K562 (cell line): ENCODE data around the gene CYTH4. TPM values are rescaled to one million over a fixed set of nuclear protein-coding genes. Genes with fewer than 3 reads are reported as not detected.

Experiments
- ATAC-seq: fragments of 200-7000 bp; cut with Tn5 transposase; 3 replicates; pipeline ENCODE4 v1.9.1; 2020; ENCODE audit warnings: moderate library complexity
- BruUV-seq: library from RNA; stranded (reverse); fragments of 400-500 nt; replicated peaks from 2 replicates; lab custom pipeline; 2021; lab: Mats Ljungman, UMichigan
- CTCF ChIA-PET: fragments of 300-600 bp; formaldehyde crosslinking; extraction: SDS; loops from one replicate; lab custom pipeline; 2021; ENCODE audit warnings: low intra/inter-chr PET ratio; lab: Yijun Ruan, JAX
- POLR2A ChIA-PET: fragments of 300-600, 350-650 bp; sonication (Branson Sonifier 250); formaldehyde crosslinking; extraction: SDS; loops from one replicate; lab custom pipeline; 2021; ENCODE audit warnings: antibody characterized with exemption, inconsistent platforms; lab: Yijun Ruan, JAX
- DNase-seq, 4 experiments: peaks; one replicate each; pipeline versions ENCODE4 v3.0.0 to v3.0.0-alpha.2; 2011 to 2018; ENCODE audit warnings: low spot score in 3 of 4, mixed read lengths in 3 of 4; ENCODE audit errors: extremely low read depth in 1 of 4
- FAIRE-seq: peaks from 2 replicates; lab custom pipeline; 2011; peaks lifted over from hg19 to GRCh38; lab: Jason Lieb, UNC
- H2AFZ ChIP-seq: 2 replicates; pipeline ENCODE4 v1.6.0; 2011; ENCODE audit warnings: low read depth, low read length, control low read depth, inconsistent platforms
- H3K27ac ChIP-seq: fragments of 200-600 bp; 3 replicates; pipeline ENCODE4 v1.8.0; 2011; ENCODE audit warnings: low read depth, mild to moderate bottlenecking, control low read depth, inconsistent platforms, low read length, moderate library complexity, mixed read lengths; ENCODE audit errors: extremely low read depth
- H3K27me3 ChIP-seq, 2 experiments: fragments of 300-600 bp in 1 of 2; 2 replicates in 1 of 2; 3 replicates in 1 of 2; pipeline versions ENCODE4 v1.6.0 to v1.8.0; 2011; ENCODE audit warnings: inconsistent platforms in 2 of 2, low read length in 2 of 2, mild to moderate bottlenecking in 1 of 2, mixed read lengths in 1 of 2, moderate library complexity in 1 of 2; ENCODE audit not compliant: control insufficient read depth in 2 of 2, insufficient read depth in 2 of 2
- H3K36me3 ChIP-seq: fragments of 300-600 bp; 3 replicates; pipeline ENCODE4 v1.8.0; 2011; ENCODE audit warnings: mild to moderate bottlenecking, low read length, inconsistent platforms; ENCODE audit not compliant: control insufficient read depth, insufficient read depth
- H3K4me1 ChIP-seq, 2 experiments: fragments of 200-600 bp in 1 of 2; replicated peaks in 1 of 2; 2 replicates in 1 of 2; 3 replicates in 1 of 2; pipeline versions ENCODE4 v1.5.1 to v1.8.0; 2011; ENCODE audit warnings: inconsistent platforms in 2 of 2, low read length in 2 of 2, mild to moderate bottlenecking in 1 of 2, mixed read lengths in 1 of 2, moderate library complexity in 1 of 2; ENCODE audit not compliant: control insufficient read depth in 2 of 2, insufficient read depth in 2 of 2
- H3K4me2 ChIP-seq: 2 replicates; pipeline ENCODE4 v1.6.1; 2011; ENCODE audit warnings: low read length, control low read depth, inconsistent platforms, mixed read lengths; ENCODE audit not compliant: insufficient read depth
- H3K4me3 ChIP-seq: fragments of 200-600 bp; sonication (generic), shearing (Covaris generic); 2 replicates; pipeline ENCODE4 v1.5.1; 2016; ENCODE audit warnings: control low read depth, inconsistent platforms
- H3K79me2 ChIP-seq: fragments of 200-600 bp; 3 replicates; pipeline ENCODE4 v1.8.0; 2011; ENCODE audit warnings: low read length, inconsistent platforms; ENCODE audit not compliant: control insufficient read depth, insufficient read depth
- H3K9ac ChIP-seq, 2 experiments: 2 replicates each; pipeline versions ENCODE4 v1.6.0 to v1.6.1; 2011; ENCODE audit warnings: low read depth in 2 of 2, low read length in 2 of 2, control low read depth in 1 of 2, inconsistent platforms in 1 of 2, mild to moderate bottlenecking in 1 of 2, mixed read lengths in 1 of 2; ENCODE audit not compliant: insufficient read depth in 1 of 2
- H3K9me1 ChIP-seq: one replicate; pipeline ENCODE4 v1.6.0; 2011; ENCODE audit warnings: inconsistent platforms, mild to moderate bottlenecking, low read length, moderate library complexity; ENCODE audit not compliant: control insufficient read depth, insufficient read depth
- H3K9me3 ChIP-seq: replicated peaks from 2 replicates; pipeline ENCODE4 v1.5.1; 2011; ENCODE audit warnings: low read depth, low read length, inconsistent platforms; ENCODE audit not compliant: control insufficient read depth, insufficient read depth
- H4K20me1 ChIP-seq: replicated peaks from 2 replicates; pipeline ENCODE4 v1.6.1; 2011; ENCODE audit warnings: low read length, inconsistent platforms, mixed read lengths; ENCODE audit not compliant: control insufficient read depth, insufficient read depth
- CC2D1A ChIP-seq: fragments of 450-650 bp; IDR thresholded peaks from 2 replicates; pipeline ENCODE4 v1.6.1; 2017; ENCODE audit warnings: mild to moderate bottlenecking
- DPF2 ChIP-seq: fragments of 450-650 bp; IDR thresholded peaks from 2 replicates; pipeline ENCODE4 v1.6.1; 2016
- ETV1 ChIP-seq: fragments of 450-650 bp; conservative IDR thresholded peaks from 2 replicates; pipeline ENCODE4 v1.6.1; 2016; ENCODE audit warnings: missing genetic modification characterization, control low read depth, low read depth, missing compliant biosample characterization
- GATAD2B ChIP-seq: fragments of 450-650 bp; IDR thresholded peaks from 2 replicates; pipeline ENCODE4 v1.6.1; 2017; ENCODE audit warnings: mild to moderate bottlenecking, borderline replicate concordance
- HNRNPLL ChIP-seq: fragments of 200-400 bp; formaldehyde crosslinking; IDR thresholded peaks from 2 replicates; pipeline ENCODE4 v1.6.1; 2017; ENCODE audit warnings: low read length, low read depth, mild to moderate bottlenecking; ENCODE audit not compliant: poor library complexity, severe bottlenecking
- KHSRP ChIP-seq: fragments of 450-650 bp; IDR thresholded peaks from 2 replicates; pipeline ENCODE4 v1.6.1; 2017
- PHB ChIP-seq: fragments of 250-450 bp; sonication (Bioruptor Pico); IDR thresholded peaks from 2 replicates; pipeline ENCODE4 v1.5.0; 2021
- RFX5 ChIP-seq: IDR thresholded peaks from 2 replicates; pipeline ENCODE4 v1.6.1; 2011; ENCODE audit warnings: low read depth, mild to moderate bottlenecking, improper control_type of control experiment, low read length
- SOX6 ChIP-seq: fragments of 450-650 bp; IDR thresholded peaks from 2 replicates; pipeline ENCODE4 v1.6.1; 2014; ENCODE audit warnings: mild to moderate bottlenecking
- ZNF253 ChIP-seq: fragments of 250-450 bp; sonication (Bioruptor Pico); conservative IDR thresholded peaks from 2 replicates; pipeline ENCODE4 v1.6.1; 2021; ENCODE audit warnings: mild to moderate bottlenecking
- WGBS: fragments of 100-300 bp; shearing (Covaris generic); methylation state at CpG from one replicate; pipeline ENCODE4 v1.1.6; 2016; ENCODE audit warnings: low coverage, mixed read lengths; ENCODE audit not compliant: insufficient coverage; ENCODE audit errors: missing lambda C conversion rate; 5-methylcytosine and 5-hydroxymethylcytosine counted together
- in situ Hi-C: fragments of 300-500 bp; cut with MboI; formaldehyde crosslinking; loops from 4 replicates; pipeline ENCODE4 v1.15.0; 2018; ENCODE audit warnings: inconsistent platforms, mixed read lengths
- intact Hi-C: fragments of 100-400 bp; cut with micrococcal nuclease; formaldehyde crosslinking; loops from 2 replicates; pipeline ENCODE4 v1.14.2; 2022
- polyA plus RNA-seq, 8 experiments: library from polyadenylated mRNA; depleted of rRNA in 4 of 8; stranded (reverse) in 5 of 8; unstranded in 3 of 8; fragments of >200 nt; fragmentation: Nextera tagmentation in 2 of 8; fragmentation: Illumina TruSeq in 1 of 8; extraction: Ambion mirVana in 2 of 8; extraction: Trizol in 1 of 8; gene quantifications; 2 replicates each; pipeline versions ENCODE4 v1.2.1 to v1.2.3, GENCODE V29; 2011 to 2014; ENCODE audit warnings: inconsistent platforms in 1 of 8, missing spikeins in 1 of 8
- total RNA-seq, 7 experiments: library from RNA; depleted of rRNA in 6 of 7; stranded (reverse); fragments of >200 nt in 6 of 7; fragmentation: Illumina TruSeq in 2 of 7; extraction: Trizol in 2 of 7; gene quantifications; 2 replicates each; pipeline versions ENCODE4 v1.2.1 to v1.2.3, GENCODE V29; 2011 to 2021; ENCODE audit warnings: low replicate concordance in 1 of 7
- TF ChIP-seq, protein P1 (sequence below): fragments of 200-400 bp; formaldehyde crosslinking; IDR thresholded peaks from 2 replicates; pipeline ENCODE4 v1.6.1; 2017; ENCODE audit warnings: mild to moderate bottlenecking, low read depth, low read length, moderate library complexity
- TF ChIP-seq, protein P2 (sequence below), 2 experiments: fragments of 250-450 bp in 1 of 2; fragments of 450-650 bp in 1 of 2; sonication (Bioruptor Pico) in 1 of 2; IDR thresholded peaks; 2 replicates each; pipeline versions ENCODE4 v1.6.1 to v1.8.0; 2016 to 2021; ENCODE audit warnings: mild to moderate bottlenecking in 2 of 2, moderate library complexity in 2 of 2, missing compliant biosample characterization in 1 of 2, missing genetic modification characterization in 1 of 2
- TF ChIP-seq, protein P3 (sequence below): sonication (generic); formaldehyde crosslinking; IDR thresholded peaks from 2 replicates; pipeline ENCODE4 v1.8.0; 2022; ENCODE audit warnings: mild to moderate bottlenecking, missing genetic modification reagents
- TF ChIP-seq, protein P4 (sequence below), 3 experiments: IDR thresholded peaks in 2 of 3; conservative IDR thresholded peaks in 1 of 3; 2 replicates each; pipeline ENCODE4 v1.5.1; 2011 to 2012; ENCODE audit warnings: low read length in 3 of 3, mild to moderate bottlenecking in 3 of 3, control low read depth in 2 of 3, improper control_type of control experiment in 1 of 3, inconsistent platforms in 1 of 3, low read depth in 1 of 3, mixed read lengths in 1 of 3, moderate library complexity in 1 of 3; ENCODE audit not compliant: insufficient read depth in 2 of 3
- TF ChIP-seq, protein P5 (sequence below): fragments of 450-650 bp; formaldehyde crosslinking; IDR thresholded peaks from 2 replicates; pipeline ENCODE4 v1.4.0; 2020; ENCODE audit warnings: mild to moderate bottlenecking

The CYTH4 gene
- total and polyA plus RNA-seq, 9 of the 15 experiments (the other 6 are each of a cell fraction or from before 2014, with no cell fraction given), result 0.03 to 2.0 (median 0.61) TPM; not detected in 1

DNA sequence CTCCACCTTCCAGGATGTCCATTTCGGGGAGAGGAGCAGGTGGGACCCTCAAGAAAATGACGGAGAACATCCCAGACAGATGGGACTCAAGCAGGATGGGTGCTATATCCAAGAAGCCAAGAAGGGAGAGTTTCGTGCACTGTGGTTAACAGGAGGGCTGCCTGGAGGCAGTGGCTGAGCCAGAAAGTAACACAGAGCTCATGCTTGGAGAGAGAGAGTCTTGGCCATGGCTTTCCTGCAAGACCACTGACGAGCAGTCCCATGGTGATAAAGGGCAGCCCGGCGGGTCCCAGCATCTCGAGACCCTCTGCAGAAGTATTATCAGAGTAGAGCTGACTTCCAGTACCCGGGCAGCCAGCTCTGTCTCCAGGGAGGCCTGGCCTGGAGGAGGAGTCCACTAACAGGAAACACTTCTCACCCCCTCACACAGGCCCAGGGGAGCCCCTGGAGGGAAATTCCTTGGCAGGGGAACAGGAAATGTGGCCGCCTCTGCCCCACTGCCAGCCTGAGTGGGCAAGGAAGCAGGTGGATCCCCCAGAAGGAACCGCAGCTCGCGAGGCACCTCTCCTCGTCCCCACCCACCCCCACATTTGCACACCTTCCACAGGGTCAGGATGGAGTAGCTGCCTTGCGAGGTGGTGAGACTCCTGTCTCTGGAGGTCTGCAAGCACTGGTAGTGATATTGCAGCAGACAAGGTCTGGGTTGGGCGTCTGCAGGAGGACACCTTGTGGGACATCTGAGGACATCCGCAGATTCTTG is 32.2 kb downstream of the CYTH4 start:
- POLR2A ChIA-PET, result no interaction called here
- in situ Hi-C loops, result no loop called here
- H3K4me3 ChIP-seq, result no peak overlapping the region
- no peaks in the 10 kb centered on the region for H3K9me3 ChIP-seq
- H3K36me3 ChIP-seq, result no peaks in the 10 kb centered on the region
- H3K4me2 ChIP-seq, result no peak overlapping the region
- FAIRE-seq (no peak), ATAC-seq (0 out of 3 replicates have a peak, but pooled peaks have one; percentile 20), DNase-seq (peak in 2 of 4 experiments; percentile 32 to 33)
- H2AFZ ChIP-seq, result no peak overlapping the region
- H3K4me1 ChIP-seq, result peaks cover 8 to 13% of the 10 kb centered on the region in 2 experiments; a peak in 4 of 5 replicates
- 0 out of 2 replicates have a peak, but pooled peaks cover 5% of the 10 kb centered on the region for H4K20me1 ChIP-seq
- 17% methylated on average over 15 of the region's 16 CpGs for whole genome bisulfite sequencing
- no peak overlapping the region for H3K9ac ChIP-seq
- no peaks in the 10 kb centered on the region for H3K79me2 ChIP-seq
- intact Hi-C loops, result no loop called here
- BruUV-seq, result no TSS peak
- no peaks in the 10 kb centered on the region for H3K9me1 ChIP-seq
- peaks cover 0 to 11% of the 10 kb centered on the region in 2 experiments; a peak in 1 of 5 replicates for H3K27me3 ChIP-seq
- CTCF ChIA-PET, result interaction anchor here (0.6 kb wide), 1 partner anchor 205 kb away, joined by 6 read pairs; the partner anchor contains the start of gene CARD10
- H3K27ac ChIP-seq, result no peak overlapping the region
- TF ChIP-seq DPF2 (no peak), HNRNPLL (no peak), ZNF253 (CRISPR knock-in tag) (no peak), ETV1 (tag) (no peak), RFX5 (no peak), GATAD2B (no peak), SOX6 (no peak), PHB (no peak), CC2D1A (no peak), KHSRP (no peak)
- TF ChIP-seq, protein P1, sequence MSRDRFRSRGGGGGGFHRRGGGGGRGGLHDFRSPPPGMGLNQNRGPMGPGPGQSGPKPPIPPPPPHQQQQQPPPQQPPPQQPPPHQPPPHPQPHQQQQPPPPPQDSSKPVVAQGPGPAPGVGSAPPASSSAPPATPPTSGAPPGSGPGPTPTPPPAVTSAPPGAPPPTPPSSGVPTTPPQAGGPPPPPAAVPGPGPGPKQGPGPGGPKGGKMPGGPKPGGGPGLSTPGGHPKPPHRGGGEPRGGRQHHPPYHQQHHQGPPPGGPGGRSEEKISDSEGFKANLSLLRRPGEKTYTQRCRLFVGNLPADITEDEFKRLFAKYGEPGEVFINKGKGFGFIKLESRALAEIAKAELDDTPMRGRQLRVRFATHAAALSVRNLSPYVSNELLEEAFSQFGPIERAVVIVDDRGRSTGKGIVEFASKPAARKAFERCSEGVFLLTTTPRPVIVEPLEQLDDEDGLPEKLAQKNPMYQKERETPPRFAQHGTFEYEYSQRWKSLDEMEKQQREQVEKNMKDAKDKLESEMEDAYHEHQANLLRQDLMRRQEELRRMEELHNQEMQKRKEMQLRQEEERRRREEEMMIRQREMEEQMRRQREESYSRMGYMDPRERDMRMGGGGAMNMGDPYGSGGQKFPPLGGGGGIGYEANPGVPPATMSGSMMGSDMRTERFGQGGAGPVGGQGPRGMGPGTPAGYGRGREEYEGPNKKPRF, result no peak
- TF ChIP-seq, protein P2, sequence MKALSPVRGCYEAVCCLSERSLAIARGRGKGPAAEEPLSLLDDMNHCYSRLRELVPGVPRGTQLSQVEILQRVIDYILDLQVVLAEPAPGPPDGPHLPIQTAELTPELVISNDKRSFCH (CRISPR knock-in tag; IDR thresholded peaks at IDR 0.05), result no peak
- TF ChIP-seq, protein P2 (tag; IDR thresholded peaks at IDR 0.05), result no peak
- TF ChIP-seq, protein P3, sequence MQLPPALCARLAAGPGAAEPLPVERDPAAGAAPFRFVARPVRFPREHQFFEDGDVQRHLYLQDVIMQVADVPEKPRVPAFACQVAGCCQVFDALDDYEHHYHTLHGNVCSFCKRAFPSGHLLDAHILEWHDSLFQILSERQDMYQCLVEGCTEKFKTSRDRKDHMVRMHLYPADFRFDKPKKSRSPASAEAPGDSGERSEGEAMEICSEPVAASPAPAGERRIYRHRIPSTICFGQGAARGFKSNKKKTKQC, result no peak
- TF ChIP-seq, protein P4, sequence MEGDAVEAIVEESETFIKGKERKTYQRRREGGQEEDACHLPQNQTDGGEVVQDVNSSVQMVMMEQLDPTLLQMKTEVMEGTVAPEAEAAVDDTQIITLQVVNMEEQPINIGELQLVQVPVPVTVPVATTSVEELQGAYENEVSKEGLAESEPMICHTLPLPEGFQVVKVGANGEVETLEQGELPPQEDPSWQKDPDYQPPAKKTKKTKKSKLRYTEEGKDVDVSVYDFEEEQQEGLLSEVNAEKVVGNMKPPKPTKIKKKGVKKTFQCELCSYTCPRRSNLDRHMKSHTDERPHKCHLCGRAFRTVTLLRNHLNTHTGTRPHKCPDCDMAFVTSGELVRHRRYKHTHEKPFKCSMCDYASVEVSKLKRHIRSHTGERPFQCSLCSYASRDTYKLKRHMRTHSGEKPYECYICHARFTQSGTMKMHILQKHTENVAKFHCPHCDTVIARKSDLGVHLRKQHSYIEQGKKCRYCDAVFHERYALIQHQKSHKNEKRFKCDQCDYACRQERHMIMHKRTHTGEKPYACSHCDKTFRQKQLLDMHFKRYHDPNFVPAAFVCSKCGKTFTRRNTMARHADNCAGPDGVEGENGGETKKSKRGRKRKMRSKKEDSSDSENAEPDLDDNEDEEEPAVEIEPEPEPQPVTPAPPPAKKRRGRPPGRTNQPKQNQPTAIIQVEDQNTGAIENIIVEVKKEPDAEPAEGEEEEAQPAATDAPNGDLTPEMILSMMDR (IDR thresholded peaks at IDR 0.05 in 2 of 3, conservative IDR thresholded peaks at IDR 0.05 in 1 of 3; ENCODE audit: insufficient read depth in 2 of 3, low read depth in 1 of 3, low read length in 3 of 3), result peak in 1 of 3 experiments; percentile 27; a peak in 2 of 6 replicates
- TF ChIP-seq, protein P5, sequence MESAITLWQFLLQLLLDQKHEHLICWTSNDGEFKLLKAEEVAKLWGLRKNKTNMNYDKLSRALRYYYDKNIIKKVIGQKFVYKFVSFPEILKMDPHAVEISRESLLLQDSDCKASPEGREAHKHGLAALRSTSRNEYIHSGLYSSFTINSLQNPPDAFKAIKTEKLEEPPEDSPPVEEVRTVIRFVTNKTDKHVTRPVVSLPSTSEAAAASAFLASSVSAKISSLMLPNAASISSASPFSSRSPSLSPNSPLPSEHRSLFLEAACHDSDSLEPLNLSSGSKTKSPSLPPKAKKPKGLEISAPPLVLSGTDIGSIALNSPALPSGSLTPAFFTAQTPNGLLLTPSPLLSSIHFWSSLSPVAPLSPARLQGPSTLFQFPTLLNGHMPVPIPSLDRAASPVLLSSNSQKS (CRISPR knock-in tag), result no peak
